Stimulated activated CD4-positive, alpha-beta T cell treated with anti-CD3 and anti-CD28 coated beads, Interleukin-1b, Interleukin-23, amount 100 ng/mL, for 4 hours (primary cell): ENCODE results near the gene PRR29.
"Not testable (repeated sequence)": the region's sequence is repeated elsewhere in the genome, so short reads cannot be mapped to it uniquely, and the experiment has no call there.

ENCODE experiments used
- DNase-seq, 2 donors: peaks; one replicate each; pipeline ENCODE4 v3.0.0-alpha.2; 2020; ENCODE audit warnings: low read depth in 2 of 2

PRR29 gene

GRCh38 chr17:63974594-63975192, 23.5 kb upstream of the PRR29 start:
- no peak for DNase-seq

DNA sequence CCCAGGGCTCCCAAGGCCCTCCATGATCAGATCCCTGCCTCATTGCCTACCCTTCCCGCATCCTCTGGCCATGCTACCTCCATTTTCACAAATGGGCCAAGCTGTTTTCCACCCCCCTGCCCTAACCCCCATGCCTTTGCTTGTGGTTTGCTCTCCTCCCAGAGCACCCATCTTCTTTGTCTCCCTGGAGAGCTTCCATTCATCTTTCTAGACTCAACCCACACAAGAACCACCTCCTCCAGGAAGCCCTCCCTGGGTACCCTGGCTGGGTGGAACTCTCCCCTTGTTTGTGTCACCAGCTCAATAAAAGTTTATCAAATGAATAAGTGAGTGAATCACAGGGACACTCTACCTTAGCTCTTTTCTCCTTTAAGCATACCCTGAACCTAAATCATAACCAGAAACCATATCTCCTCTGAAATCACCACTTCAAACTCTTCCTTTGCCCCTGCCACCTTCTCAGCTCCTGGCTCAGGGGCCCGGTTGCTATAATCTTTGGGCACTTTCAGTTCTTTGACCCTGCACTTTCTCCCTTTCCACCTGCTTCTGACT, 22.5 kb upstream of the PRR29 start:
- DNase-seq: no peak

DNA sequence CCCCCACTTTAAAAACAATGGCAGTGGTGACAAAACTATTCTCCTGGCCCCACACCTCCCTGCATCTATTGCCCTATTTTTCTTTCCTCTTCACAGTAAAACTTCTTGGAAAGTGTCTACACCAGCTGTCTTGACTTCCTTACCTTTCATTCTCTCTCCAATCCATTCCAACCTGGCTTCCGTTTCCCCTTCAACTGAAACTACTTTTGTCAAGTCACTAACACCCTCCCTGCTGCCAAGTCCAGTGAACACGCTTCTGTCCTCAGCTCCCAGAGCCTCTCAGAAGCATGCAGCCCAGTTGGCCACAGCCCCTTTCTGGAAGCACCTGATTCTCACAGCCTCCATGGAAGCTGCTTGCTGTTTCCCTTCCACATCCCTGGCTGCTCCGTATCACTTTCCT, 21.4 kb upstream of the PRR29 start:
- DNase-seq: no peak

DNA sequence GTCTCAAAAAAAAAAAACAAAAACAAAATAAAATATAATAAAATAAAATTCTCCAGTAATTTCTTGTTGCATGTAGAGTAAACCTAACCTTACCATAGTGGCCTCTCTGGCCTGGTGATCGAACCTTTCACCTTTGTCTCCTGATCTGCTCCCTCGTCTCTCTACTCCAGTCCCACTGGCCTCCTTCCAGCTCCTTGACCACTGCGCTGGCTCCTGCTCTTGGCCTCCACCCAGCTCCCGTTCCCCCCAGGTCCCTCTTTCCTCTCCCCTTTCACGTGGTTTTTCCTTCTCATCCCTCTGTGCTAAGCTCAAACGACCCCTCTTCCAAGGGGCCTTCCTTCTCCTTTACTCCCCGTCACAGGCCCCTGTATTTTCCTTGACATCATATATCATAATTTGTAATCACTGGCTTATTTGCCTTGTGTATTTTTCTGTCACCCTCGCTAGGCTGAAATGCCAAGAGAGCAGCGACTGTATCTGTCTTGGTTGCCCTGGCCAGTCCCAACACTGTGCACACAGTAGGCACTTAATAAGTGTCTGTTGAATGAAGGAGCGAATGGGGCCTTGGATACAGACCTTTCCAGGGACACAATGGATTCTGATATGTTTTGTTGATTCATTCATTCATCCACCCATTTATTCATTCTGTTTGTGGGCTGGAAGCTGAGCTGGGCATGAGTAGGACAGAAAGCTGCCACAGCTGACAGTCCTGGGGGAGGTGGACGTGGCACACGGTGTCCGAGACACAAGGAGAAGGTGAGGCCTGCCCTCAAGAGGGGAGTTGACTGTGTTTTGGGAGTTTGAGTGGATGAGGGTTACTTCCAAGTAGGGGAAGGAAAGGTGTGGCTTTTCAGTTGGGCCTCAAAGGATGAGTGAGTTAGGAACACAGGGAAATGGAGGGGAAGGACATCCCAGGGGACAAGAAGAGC, 19.6 kb upstream of the PRR29 start:
- DNase-seq: no peak

GRCh38 chr17:63982641-63983040, 15.5 kb upstream of the PRR29 start:
- not testable (repeated sequence) for DNase-seq

GRCh38 chr17:63983320-63983719, 14.8 kb upstream of the PRR29 start:
- DNase-seq: no peak

DNA sequence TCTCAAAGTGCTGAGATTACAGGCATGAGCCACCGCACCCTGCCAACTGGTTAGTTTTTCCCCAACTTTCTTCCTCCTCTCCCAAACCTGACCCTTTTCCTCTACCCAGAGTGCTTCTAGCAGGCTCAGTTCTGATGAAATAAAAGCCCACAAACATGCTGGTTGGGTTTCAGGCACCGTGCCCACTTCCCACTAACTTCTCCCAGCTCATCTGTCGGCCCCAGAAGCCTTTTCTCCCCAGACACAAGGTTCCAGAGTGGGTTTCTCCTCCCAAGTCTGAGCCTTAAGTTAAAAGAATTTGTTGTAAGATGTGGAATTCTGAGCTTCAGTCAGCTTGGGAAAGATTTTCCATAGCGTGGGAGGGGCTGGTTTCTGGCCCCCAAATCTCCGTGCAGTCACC, 13.9 kb upstream of the PRR29 start:
- DNase-seq: no peak

GRCh38 chr17:63984651-63985386, 13.3 kb upstream of the PRR29 start:
- peak in 1 of 2 donors; percentile 53 for DNase-seq

GRCh38 chr17:63985387-63986140, 12.6 kb upstream of the PRR29 start:
- DNase-seq: no peak

- no peak for DNase-seq
These were observed 11.3 kb upstream of the PRR29 start for GRCh38 chr17:63986821-63987220.

DNA sequence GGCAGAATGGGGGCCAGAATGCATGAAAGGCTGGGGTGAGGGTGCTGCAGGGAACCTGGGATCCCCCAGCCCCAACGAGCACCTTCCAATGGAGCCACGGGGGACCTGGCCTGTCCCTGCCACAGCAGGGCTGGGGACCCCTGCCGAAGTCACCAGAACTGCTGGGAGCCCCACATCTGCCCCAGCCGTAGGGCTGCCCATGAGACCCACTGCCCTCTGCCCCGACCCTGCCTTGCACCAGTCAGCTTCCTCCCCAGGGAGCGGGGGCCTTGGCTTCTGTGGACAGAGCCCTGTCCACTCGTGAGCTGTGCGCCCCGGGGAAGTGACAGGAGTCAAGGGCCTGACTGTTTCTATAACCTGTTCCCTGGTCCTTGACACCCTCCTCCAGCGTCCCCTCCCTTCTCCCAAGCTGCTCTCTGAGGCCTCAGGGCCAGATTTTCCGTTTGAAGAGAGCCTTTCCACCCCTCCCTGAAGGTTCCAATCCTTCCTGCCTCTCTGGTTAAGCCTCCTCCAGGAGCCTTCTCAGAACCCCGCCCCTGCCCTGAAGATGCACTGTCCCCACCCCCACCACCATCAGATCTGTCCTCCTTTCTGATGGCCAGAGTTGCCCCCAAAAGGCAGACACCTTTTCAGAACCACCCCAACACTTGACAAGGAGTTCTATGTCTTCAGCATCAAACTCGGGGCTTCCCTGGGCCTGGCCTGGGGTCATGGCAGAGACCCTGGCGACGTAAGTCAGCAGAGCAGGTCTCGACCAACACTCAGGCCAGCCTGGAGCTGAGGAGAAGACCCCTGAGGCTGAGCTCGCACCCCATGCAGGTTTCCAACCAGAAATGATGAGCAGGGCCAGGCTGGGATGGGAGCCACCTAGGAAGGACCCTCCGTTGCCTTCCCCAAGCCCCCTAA, 10.7 kb upstream of the PRR29 start:
- DNase-seq: no peak

DNA sequence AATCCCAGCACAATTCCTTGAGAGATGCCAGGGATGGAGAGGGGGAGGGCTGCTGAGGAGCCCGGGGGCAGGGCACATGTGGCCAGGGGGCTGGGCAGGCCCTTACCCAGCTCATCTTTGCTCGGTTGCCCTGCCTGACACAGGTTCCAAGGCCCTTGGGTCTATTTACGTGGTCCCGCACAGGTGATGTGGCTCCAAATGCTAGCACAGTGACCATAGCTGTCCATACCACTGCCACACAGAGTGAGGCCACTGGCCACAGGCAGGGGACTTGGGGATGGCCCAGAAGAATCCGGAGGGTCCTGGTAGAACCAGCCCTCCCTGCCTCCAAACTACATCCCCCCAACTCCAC, 10.0 kb upstream of the PRR29 start:
- DNase-seq: no peak

GRCh38 chr17:63988741-63989621, 9.2 kb upstream of the PRR29 start:
- no peak for DNase-seq

GRCh38 chr17:63989622-63990345, 8.4 kb upstream of the PRR29 start:
- DNase-seq: no peak

DNA sequence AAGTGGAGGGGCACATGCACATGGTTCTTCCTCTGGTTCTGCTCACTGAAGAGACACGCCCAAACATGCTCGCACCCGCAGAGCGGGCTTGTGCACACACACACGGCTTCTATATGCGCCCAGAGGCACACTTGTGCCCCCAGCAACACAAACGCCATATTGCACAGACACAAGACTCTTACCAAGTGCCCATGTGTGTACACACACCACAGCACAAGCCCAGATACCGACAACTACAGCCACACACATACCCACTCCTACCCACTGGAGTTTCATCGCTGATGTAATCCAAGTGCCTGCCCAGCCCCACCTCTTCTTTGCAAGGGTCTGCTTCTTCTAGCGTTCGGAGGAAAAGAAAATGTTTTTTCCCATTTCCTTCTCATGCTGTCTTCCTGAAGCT, 6.5 kb upstream of the PRR29 start:
- DNase-seq: no peak

DNA sequence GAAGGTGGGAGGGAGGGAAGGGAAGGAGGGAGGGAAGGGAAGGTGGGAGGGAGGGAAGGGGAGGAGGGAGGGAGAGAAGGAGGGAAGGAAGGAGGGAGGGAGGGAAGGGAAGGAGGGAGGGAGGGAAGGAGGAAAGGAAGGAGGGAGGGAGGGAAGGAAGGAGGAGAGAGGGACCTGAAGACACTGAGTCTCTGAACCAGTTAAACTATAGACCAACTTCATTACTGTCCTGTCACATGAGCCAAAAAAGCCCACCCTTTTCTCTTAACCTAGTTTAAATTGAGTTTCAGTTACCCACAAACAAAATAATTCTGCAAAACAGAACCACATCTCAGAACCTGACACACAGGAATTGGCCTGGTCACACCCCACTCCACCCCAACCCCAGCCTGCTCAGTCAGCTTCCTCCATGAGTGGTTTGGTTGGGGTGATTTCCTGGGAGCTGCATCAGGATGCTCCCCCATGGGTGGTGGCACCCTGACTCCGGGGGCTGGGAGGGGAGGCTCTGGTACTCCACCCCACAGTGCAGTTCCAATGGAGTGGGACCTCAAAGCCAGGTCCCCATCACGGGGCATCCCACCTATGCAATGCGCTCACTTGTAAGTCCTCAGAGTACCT, 4.7 kb upstream of the PRR29 start:
- DNase-seq: no peak

DNA sequence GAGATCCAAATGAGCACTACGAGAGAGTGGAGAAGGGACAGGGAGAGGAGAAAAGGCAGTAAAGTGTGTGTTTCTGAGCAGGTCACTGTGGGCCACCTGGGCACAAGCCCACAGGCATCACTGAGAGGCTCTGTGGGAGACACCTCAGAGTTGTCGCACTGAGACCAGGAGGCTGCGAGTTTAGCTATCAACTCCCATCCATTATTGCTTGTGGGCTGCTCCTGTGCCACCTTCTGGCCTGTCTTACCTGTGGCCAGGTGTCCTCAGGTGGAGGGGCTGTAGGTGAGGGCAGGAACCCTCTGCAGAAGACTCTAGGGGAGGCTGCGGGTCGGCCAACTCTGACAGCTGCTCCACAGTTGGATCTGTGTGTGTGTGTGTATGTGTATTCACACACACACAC, 2.5 kb upstream of the PRR29 start:
- DNase-seq: no peak

DNA sequence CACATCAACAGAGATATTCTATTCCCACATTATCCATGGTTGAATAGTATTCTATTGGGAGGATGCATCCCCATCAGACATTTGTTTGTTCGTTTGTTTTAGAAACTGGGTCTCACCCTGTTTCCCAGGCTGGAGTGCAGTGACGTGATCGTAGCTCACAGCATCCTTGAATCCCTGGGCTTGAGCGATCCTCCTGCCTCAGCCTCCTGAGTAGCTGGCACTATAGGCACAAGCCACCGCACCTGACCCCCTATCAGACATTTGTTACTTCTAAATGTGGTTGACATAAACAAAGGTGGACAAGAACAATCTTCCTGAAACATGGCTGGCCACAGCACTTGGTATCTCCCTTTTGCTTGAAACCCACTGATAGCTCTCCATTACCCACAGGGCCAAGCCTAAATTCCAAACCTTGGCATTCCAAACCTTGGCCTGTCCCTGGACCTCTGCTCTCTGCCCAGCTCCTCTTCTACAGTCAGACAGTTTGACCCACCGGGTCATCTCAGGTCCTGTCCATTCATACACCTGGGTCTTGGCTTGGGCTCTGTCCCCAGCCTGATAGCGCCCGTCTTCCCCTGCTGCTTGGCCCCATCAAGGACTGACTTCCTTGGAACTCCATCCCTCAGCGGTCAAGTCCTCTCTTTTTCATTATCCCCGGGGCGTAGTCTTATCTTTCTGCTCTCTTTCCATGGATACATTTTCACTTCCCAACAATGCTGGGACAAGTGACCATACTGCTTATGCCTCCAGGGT, 1.5 kb upstream of the PRR29 start:
- no peak for DNase-seq
